Body of pancreas (tissue), 4 donors: ENCODE results near the gene ATP2B1. TPM values are rescaled to one million over a fixed set of nuclear protein-coding genes. Genes with fewer than 3 reads are reported as not detected.

ENCODE experiments used
- ATAC-seq: fragments of 150-250 bp; one replicate; pipeline ENCODE4 v1.9.1; 2016
- DNase-seq, 4 donors: peaks; one replicate each; pipeline ENCODE4 v3.0.0-alpha.2; 2019
- H3K27ac ChIP-seq, 4 donors: fragments of 200-600 bp; sonication (generic); 1 replicate in 3 of 4; 2 replicates in 1 of 4; pipeline versions ENCODE4 v1.5.1 to v1.6.1; 2016 to 2019; ENCODE audit warnings: mild to moderate bottlenecking in 1 of 4, mixed read lengths in 1 of 4, moderate library complexity in 1 of 4
- H3K27me3 ChIP-seq, 2 donors: fragments of 200-600 bp; sonication (generic); one replicate each; pipeline ENCODE4 v1.6.0; 2016; ENCODE audit warnings: mild to moderate bottlenecking in 1 of 2
- H3K36me3 ChIP-seq, 2 donors: fragments of 200-600 bp; sonication (generic); replicated peaks in 1 of 2; 2 replicates each; pipeline ENCODE4 v1.5.1; 2016; ENCODE audit warnings: low read depth in 2 of 2; ENCODE audit not compliant: insufficient read depth in 1 of 2
- H3K4me1 ChIP-seq: fragments of 200-600 bp; sonication (generic); one replicate; pipeline ENCODE4 v1.6.0; 2016
- H3K4me3 ChIP-seq, 2 donors: fragments of 200-600 bp; sonication (generic); 1 replicate in 1 of 2; 2 replicates in 1 of 2; pipeline ENCODE4 v1.5.1; 2016 to 2019
- H3K9me3 ChIP-seq, 3 donors: fragments of 200-600 bp; sonication (generic); 1 replicate in 2 of 3; 2 replicates in 1 of 3; pipeline ENCODE4 v1.5.1; 2016
- POLR2A ChIP-seq, 3 donors: fragments of 450-650 bp; IDR thresholded peaks; one replicate each; pipeline ENCODE4 v1.6.1; 2016; ENCODE audit warnings: antibody characterized with exemption in 3 of 3, mild to moderate bottlenecking in 2 of 3
- WGBS, 2 donors: methylation state at CpG; one replicate each; pipeline ENCODE4 v1.1.5; 2017; 5-methylcytosine and 5-hydroxymethylcytosine counted together
- intact Hi-C: fragments of 100-400 bp; cut with DNase I; formaldehyde crosslinking; loops from one replicate; pipeline ENCODE4 v1.15.1; 2023
- total RNA-seq, 2 donors: library from RNA; depleted of rRNA; stranded (reverse); fragments of >200 nt; gene quantifications; one replicate each; pipeline ENCODE4 v1.1.0, GENCODE V29; 2016
- TF ChIP-seq, protein P1 (sequence below), 7 experiments: fragments of 450-650 bp in 4 of 7; fragments of 200-600 bp in 3 of 7; sonication (generic) in 3 of 7; IDR thresholded peaks; one replicate each; pipeline ENCODE4 v1.5.1; 2016 to 2019; ENCODE audit warnings: antibody characterized with exemption in 7 of 7

The ATP2B1 gene
- total RNA-seq, 2 donors from 2014 or later = 17.1 to 37.9 TPM

- intact Hi-C loops = no loop called here
- Histone ChIP-seq H3K9me3 (no peaks in the 10 kb centered on the region), H3K36me3 (no peaks in the 10 kb centered on the region), H3K27ac (no peak overlapping the region), H3K27me3 (no peaks in the 10 kb centered on the region), H3K4me1 (no peaks in the 10 kb centered on the region), H3K4me3 (no peak overlapping the region)
- 93 to 100% methylated on average over 1 of the region's 1 CpG for WGBS, 2 donors
- TF ChIP-seq POLR2A (IDR thresholded peaks at IDR 0.05) = no peak
- TF ChIP-seq, protein P1, sequence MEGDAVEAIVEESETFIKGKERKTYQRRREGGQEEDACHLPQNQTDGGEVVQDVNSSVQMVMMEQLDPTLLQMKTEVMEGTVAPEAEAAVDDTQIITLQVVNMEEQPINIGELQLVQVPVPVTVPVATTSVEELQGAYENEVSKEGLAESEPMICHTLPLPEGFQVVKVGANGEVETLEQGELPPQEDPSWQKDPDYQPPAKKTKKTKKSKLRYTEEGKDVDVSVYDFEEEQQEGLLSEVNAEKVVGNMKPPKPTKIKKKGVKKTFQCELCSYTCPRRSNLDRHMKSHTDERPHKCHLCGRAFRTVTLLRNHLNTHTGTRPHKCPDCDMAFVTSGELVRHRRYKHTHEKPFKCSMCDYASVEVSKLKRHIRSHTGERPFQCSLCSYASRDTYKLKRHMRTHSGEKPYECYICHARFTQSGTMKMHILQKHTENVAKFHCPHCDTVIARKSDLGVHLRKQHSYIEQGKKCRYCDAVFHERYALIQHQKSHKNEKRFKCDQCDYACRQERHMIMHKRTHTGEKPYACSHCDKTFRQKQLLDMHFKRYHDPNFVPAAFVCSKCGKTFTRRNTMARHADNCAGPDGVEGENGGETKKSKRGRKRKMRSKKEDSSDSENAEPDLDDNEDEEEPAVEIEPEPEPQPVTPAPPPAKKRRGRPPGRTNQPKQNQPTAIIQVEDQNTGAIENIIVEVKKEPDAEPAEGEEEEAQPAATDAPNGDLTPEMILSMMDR (IDR thresholded peaks at IDR 0.05) = no peak
- DNase-seq (no peak), ATAC-seq (no peak)
These were observed 43.7 kb upstream of the ATP2B1 start for GRCh38 chr12:89752341-89752740.

GRCh38 chr12:89750389-89751351 lies 42.0 kb upstream of the ATP2B1 start:
- Histone ChIP-seq H3K4me3 (no peak overlapping the region), H3K36me3 (no peaks in the 10 kb centered on the region), H3K9me3 (no peaks in the 10 kb centered on the region), H3K27me3 (no peaks in the 10 kb centered on the region), H3K27ac (no peak overlapping the region), H3K4me1 (no peaks in the 10 kb centered on the region)
- intact Hi-C loops = no loop called here
- 73 to 78% methylated on average over 6 of the region's 6 CpGs for WGBS, 2 donors
- DNase-seq (no peak), ATAC-seq (no peak)
- no peak for TF ChIP-seq POLR2A (IDR thresholded peaks at IDR 0.05)
- TF ChIP-seq, protein P1 (IDR thresholded peaks at IDR 0.05) = no peak

DNA sequence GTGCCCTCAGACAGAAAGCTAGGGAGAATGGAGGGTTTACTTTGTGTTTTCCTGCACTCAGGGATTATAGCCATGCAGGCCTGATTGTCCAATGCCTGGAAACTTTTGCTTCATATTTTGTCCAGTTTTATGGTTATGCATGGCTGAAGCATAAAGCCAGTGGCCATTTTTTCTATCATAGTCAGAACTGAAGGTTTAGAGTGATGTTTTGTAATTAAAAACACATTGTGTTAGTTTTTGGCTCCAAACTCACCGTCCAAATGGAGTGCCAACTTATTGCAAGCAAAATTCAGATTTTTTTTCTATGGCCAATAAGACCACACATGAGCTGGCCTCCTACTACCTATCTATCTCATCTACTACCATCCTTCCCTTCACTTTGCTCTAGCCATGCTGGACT lies 40.2 kb upstream of the ATP2B1 start:
- no peak overlapping the region for H3K27ac ChIP-seq
- intact Hi-C loops = no loop called here
- no peak overlapping the region for H3K4me3 ChIP-seq
- DNase-seq (no peak), ATAC-seq (no peak)
- no peaks in the 10 kb centered on the region for H3K27me3 ChIP-seq
- TF ChIP-seq, protein P1 (IDR thresholded peaks at IDR 0.05) = no peak
- no peak for TF ChIP-seq POLR2A (IDR thresholded peaks at IDR 0.05)
- WGBS, 2 donors = 76 to 83% methylated on average over 1 of the region's 1 CpG
- no peaks in the 10 kb centered on the region for H3K4me1 ChIP-seq
- no peaks in the 10 kb centered on the region for H3K36me3 ChIP-seq
- no peaks in the 10 kb centered on the region for H3K9me3 ChIP-seq

- Histone ChIP-seq H3K4me1 (no peaks in the 10 kb centered on the region), H3K27ac (no peak overlapping the region), H3K27me3 (no peaks in the 10 kb centered on the region), H3K9me3 (peaks cover 0 to 9% (median 0%) of the 10 kb centered on the region in 3 donors), H3K36me3 (no peaks in the 10 kb centered on the region), H3K4me3 (no peak overlapping the region)
- DNase-seq = no peak
- intact Hi-C loops = no loop called here
- TF ChIP-seq POLR2A (IDR thresholded peaks at IDR 0.05) = no peak
- TF ChIP-seq, protein P1 (IDR thresholded peaks at IDR 0.05) = no peak
- ATAC-seq = no peak
- WGBS, 2 donors = 76 to 77% methylated on average over 2 of the region's 2 CpGs
These were observed 36.6 kb upstream of the ATP2B1 start for GRCh38 chr12:89745286-89745685.
